Type B pancreatic cell (in vitro differentiated cells): ENCODE results near the gene MGMT. TPM values are rescaled to one million over a fixed set of nuclear protein-coding genes. Genes with fewer than 3 reads are reported as not detected.
A peak's percentile ranks its signal among the peaks of the same experiment; 100 is the strongest.

ENCODE experiments used
- DNase-seq: peaks from one replicate; pipeline ENCODE4 v3.0.0; 2021; ENCODE audit warnings: mixed read lengths; ENCODE audit not compliant: unreplicated experiment; ENCODE audit errors: extremely low spot score
- H3K27ac Mint-ChIP-seq: 2 replicates; pipeline ENCODE4 v1.8.0; 2021; ENCODE audit warnings: mild to moderate bottlenecking, mixed read lengths
- H3K27me3 Mint-ChIP-seq: 2 replicates; pipeline ENCODE4 v1.8.0; 2021; ENCODE audit warnings: mixed read lengths
- H3K36me3 Mint-ChIP-seq: 2 replicates; pipeline ENCODE4 v1.8.0; 2021; ENCODE audit warnings: mixed read lengths
- H3K4me1 Mint-ChIP-seq: one replicate; pipeline ENCODE4 v1.8.0; 2021; ENCODE audit warnings: mixed read lengths; ENCODE audit not compliant: unreplicated experiment
- H3K4me3 Mint-ChIP-seq: 2 replicates; pipeline ENCODE4 v1.8.0; 2021; ENCODE audit warnings: mild to moderate bottlenecking, mixed read lengths
- H3K9me3 Mint-ChIP-seq: 2 replicates; pipeline ENCODE4 v1.8.0; 2021; ENCODE audit warnings: mixed read lengths
- CTCF ChIP-seq: fragments of 200-600 bp; sonication (generic); conservative IDR thresholded peaks from 2 replicates; pipeline ENCODE4 v1.5.0; 2021; ENCODE audit warnings: antibody characterized with exemption, mild to moderate bottlenecking
- total RNA-seq: library from RNA; stranded (reverse); gene quantifications from 2 replicates; pipeline ENCODE4 v1.2.1, GENCODE V29; 2021; ENCODE audit warnings: low replicate concordance

The MGMT gene
- total RNA-seq, 1 donor from 2014 or later = 18.8 TPM

DNA sequence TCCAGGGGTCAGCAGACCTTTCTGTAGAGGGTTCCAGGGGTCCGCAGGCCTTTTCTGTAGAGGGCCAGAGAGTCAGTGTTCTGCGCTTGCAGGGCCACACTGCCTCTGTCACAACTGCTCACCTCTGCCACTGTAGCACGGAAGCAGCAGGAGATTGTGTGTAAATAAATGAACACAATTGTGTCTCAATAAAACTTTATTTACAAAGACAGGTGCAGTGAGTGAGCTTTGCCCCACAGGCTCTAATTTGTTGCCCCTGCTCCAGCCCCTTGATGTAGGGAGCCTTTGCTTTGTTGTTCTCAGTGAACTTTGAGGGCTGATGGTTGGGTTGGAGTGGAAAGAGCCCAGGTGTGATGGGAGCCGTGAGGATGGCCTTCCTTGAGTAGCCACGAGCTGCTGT lies 67.8 kb downstream of the MGMT start:
- Mint-ChIP-seq H3K4me3 (no peak overlapping the region), H3K9me3 (peaks cover 5% of the 10 kb centered on the region), H3K27me3 (no peaks in the 10 kb centered on the region), H3K36me3 (peaks cover 6% of the 10 kb centered on the region), H3K27ac (no peak overlapping the region), H3K4me1 (peaks cover 7% of the 10 kb centered on the region)
- no peak for DNase-seq
- no peak for TF ChIP-seq CTCF

DNA sequence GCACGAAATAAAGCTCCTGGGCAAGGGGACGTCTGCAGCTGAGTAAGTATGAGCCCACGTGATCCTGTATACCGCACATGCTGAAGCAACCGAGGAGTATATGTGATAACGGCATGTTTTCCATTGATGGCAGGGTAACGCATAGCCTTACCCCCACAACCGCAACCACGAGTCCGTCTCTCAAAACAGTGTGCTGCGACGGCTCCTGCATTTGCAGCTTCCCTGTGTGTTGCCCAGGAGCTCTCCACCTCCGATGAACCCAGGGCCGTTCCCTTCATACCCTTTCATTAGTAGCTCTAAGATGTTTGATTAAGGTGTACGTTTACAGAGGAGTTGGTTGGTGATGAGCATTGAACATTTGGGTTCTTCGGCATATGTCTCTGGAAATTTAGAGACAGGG lies 69.3 kb downstream of the MGMT start:
- DNase-seq = no peak
- no peak for TF ChIP-seq CTCF
- no peaks in the 10 kb centered on the region for H3K27me3 Mint-ChIP-seq
- peaks cover 5% of the 10 kb centered on the region for H3K9me3 Mint-ChIP-seq
- H3K36me3 Mint-ChIP-seq = peaks cover 11% of the 10 kb centered on the region
- no peak overlapping the region for H3K4me3 Mint-ChIP-seq
- H3K4me1 Mint-ChIP-seq = peaks cover 7% of the 10 kb centered on the region
- no peak overlapping the region for H3K27ac Mint-ChIP-seq

GRCh38 chr10:129537151-129537550 lies 70.1 kb downstream of the MGMT start:
- no peaks in the 10 kb centered on the region for H3K27me3 Mint-ChIP-seq
- DNase-seq = no peak
- peaks cover 10% of the 10 kb centered on the region for H3K4me1 Mint-ChIP-seq
- no peak for TF ChIP-seq CTCF
- peaks cover 15% of the 10 kb centered on the region for H3K36me3 Mint-ChIP-seq
- no peak overlapping the region for H3K4me3 Mint-ChIP-seq
- peaks cover 5% of the 10 kb centered on the region for H3K9me3 Mint-ChIP-seq
- H3K27ac Mint-ChIP-seq = no peak overlapping the region

GRCh38 chr10:129538236-129538635 lies 71.2 kb downstream of the MGMT start:
- Mint-ChIP-seq H3K4me3 (no peak overlapping the region), H3K36me3 (peaks cover 19% of the 10 kb centered on the region), H3K27me3 (no peaks in the 10 kb centered on the region), H3K27ac (no peak overlapping the region), H3K4me1 (peaks cover 19% of the 10 kb centered on the region), H3K9me3 (peaks cover 9% of the 10 kb centered on the region)
- no peak for TF ChIP-seq CTCF
- DNase-seq = no peak

DNA sequence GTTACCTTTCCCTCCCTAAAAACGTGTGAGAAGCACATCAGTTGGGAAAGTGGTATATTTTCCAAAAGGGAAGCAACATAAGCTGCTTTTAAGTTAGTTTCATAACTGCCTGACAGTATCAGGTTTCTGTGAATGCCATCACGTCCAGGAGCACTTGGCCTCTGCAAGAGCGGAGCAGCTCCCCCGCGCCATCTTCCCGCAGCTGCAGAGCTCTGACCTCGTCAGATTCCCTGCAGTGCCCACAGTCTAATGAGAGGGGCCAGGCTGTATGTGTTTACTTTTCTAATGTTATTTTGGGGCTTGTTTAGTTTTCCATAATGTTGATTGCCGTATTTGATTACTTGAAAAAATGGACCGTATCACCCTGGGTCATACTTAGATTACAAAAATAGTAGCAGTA lies 74.2 kb downstream of the MGMT start:
- Mint-ChIP-seq H3K9me3 (peaks cover 4% of the 10 kb centered on the region), H3K4me3 (peak overlapping the region; percentile 32), H3K36me3 (peaks cover 19% of the 10 kb centered on the region), H3K27me3 (no peaks in the 10 kb centered on the region), H3K4me1 (peaks cover 19% of the 10 kb centered on the region), H3K27ac (no peak overlapping the region)
- DNase-seq = no peak
- no peak for TF ChIP-seq CTCF
